SK-N-SH (cell line): Measurements from ENCODE around the gene TMEM151A. TPM values are rescaled to one million over a fixed set of nuclear protein-coding genes. Genes with fewer than 3 reads are reported as not detected.

Experiments used
- CTCF ChIA-PET: fragments of 300-600, 350-600 bp; formaldehyde crosslinking; extraction: SDS; loops from one replicate; lab custom pipeline; 2021; lab: Yijun Ruan, JAX
- POLR2A ChIA-PET: fragments of 350-600 bp; sonication (Branson Sonifier 250); formaldehyde crosslinking; extraction: SDS; loops from one replicate; lab custom pipeline; 2020; ENCODE audit warnings: antibody characterized with exemption, inconsistent platforms; lab: Yijun Ruan, JAX
- DNase-seq: peaks from one replicate; pipeline ENCODE4 v3.0.0; 2012
- H2AFZ ChIP-seq: fragments of 200-600 bp; sonication (generic); 2 replicates; pipeline ENCODE4 v1.8.1; 2016; ENCODE audit warnings: antibody characterized with exemption, mild to moderate bottlenecking, low read depth
- H3F3A ChIP-seq: fragments of 200-600 bp; sonication (generic); replicated peaks from 2 replicates; pipeline ENCODE3; 2016; ENCODE audit warnings: antibody characterized with exemption, mild to moderate bottlenecking; ENCODE audit not compliant: insufficient read depth
- H3K27ac ChIP-seq, 2 experiments: fragments of 200-500 bp in 1 of 2; fragments of 200-600 bp in 1 of 2; sonication (Bioruptor generic) in 1 of 2; sonication (generic), shearing (Covaris generic) in 1 of 2; 2 replicates each; pipeline versions ENCODE4 v1.5.1 to v1.6.1; 2014 to 2016; ENCODE audit warnings: low read depth in 2 of 2, inconsistent platforms in 1 of 2, low read length in 1 of 2, mild to moderate bottlenecking in 1 of 2, mixed read lengths in 1 of 2
- H3K27me3 ChIP-seq: fragments of 200-600 bp; sonication (generic), shearing (Covaris generic); 2 replicates; pipeline ENCODE4 v1.6.1; 2016; ENCODE audit warnings: mixed run types; ENCODE audit not compliant: insufficient read depth
- H3K36me3 ChIP-seq, 2 experiments: fragments of 200-500 bp in 1 of 2; fragments of 200-600 bp in 1 of 2; sonication (Bioruptor generic) in 1 of 2; sonication (generic) in 1 of 2; replicated peaks in 1 of 2; 2 replicates each; pipeline versions ENCODE3 to v1.5.1; 2014 to 2016; ENCODE audit warnings: low read length in 1 of 2, mild to moderate bottlenecking in 1 of 2; ENCODE audit not compliant: insufficient read depth in 2 of 2, control insufficient read depth in 1 of 2
- H3K4me1 ChIP-seq, 2 experiments: fragments of 200-500 bp in 1 of 2; fragments of 200-600 bp in 1 of 2; sonication (Bioruptor generic) in 1 of 2; sonication (generic), shearing (Covaris generic) in 1 of 2; 2 replicates each; pipeline versions ENCODE4 v1.5.1 to v1.6.1; 2014 to 2016; ENCODE audit warnings: low read depth in 1 of 2, low read length in 1 of 2, mixed run types in 1 of 2; ENCODE audit not compliant: insufficient read depth in 2 of 2, control insufficient read depth in 1 of 2
- H3K4me2 ChIP-seq: fragments of 200-600 bp; sonication (generic), shearing (Covaris generic); 2 replicates; pipeline ENCODE4 v1.6.1; 2017; ENCODE audit warnings: mixed run types
- H3K4me3 ChIP-seq, 2 experiments: fragments of 200-500 bp in 1 of 2; fragments of 200-600 bp in 1 of 2; sonication (Bioruptor generic) in 1 of 2; sonication (generic), shearing (Covaris generic) in 1 of 2; 2 replicates each; pipeline versions ENCODE4 v1.5.1 to v1.8.1; 2014 to 2016; ENCODE audit warnings: low read depth in 2 of 2, inconsistent platforms in 1 of 2, low read length in 1 of 2, mild to moderate bottlenecking in 1 of 2, mixed read lengths in 1 of 2, moderate library complexity in 1 of 2
- H3K79me2 ChIP-seq: fragments of 200-600 bp; sonication (generic); 2 replicates; pipeline ENCODE4 v1.8.1; 2017; ENCODE audit warnings: mild to moderate bottlenecking; ENCODE audit not compliant: insufficient read depth
- H3K9ac ChIP-seq: fragments of 200-600 bp; sonication (generic); 2 replicates; pipeline ENCODE4 v1.6.1; 2017; ENCODE audit warnings: mixed run types
- H3K9me2 ChIP-seq: fragments of 200-600 bp; sonication (generic); 2 replicates; pipeline ENCODE4 v1.6.1; 2017; ENCODE audit warnings: mixed run types
- H3K9me3 ChIP-seq: fragments of 200-600 bp; sonication (generic); 2 replicates; pipeline ENCODE4 v1.6.1; 2017; ENCODE audit warnings: mixed run types, mild to moderate bottlenecking, moderate library complexity
- H4K20me1 ChIP-seq: fragments of 200-600 bp; sonication (generic); 2 replicates; pipeline ENCODE4 v1.6.1; 2017; ENCODE audit warnings: mild to moderate bottlenecking, mixed run types; ENCODE audit not compliant: insufficient read depth
- CTCF ChIP-seq: fragments of 200-600 bp; sonication (generic); IDR thresholded peaks from 2 replicates; pipeline ENCODE4 v1.6.1; 2017; ENCODE audit warnings: antibody characterized with exemption, mild to moderate bottlenecking, moderate library complexity
- EP300 ChIP-seq, 2 experiments: IDR thresholded peaks; 2 replicates each; pipeline versions ENCODE4 v1.4.0 to v1.6.1; 2012; ENCODE audit warnings: borderline replicate concordance in 1 of 2, low read depth in 1 of 2, low read length in 1 of 2
- FOXM1 ChIP-seq: IDR thresholded peaks from 2 replicates; pipeline ENCODE4 v1.4.0; 2012; ENCODE audit warnings: low read depth, mild to moderate bottlenecking
- MEF2A ChIP-seq: IDR thresholded peaks from 2 replicates; pipeline ENCODE4 v1.4.0; 2012; ENCODE audit warnings: low read depth, borderline replicate concordance
- POLR2AphosphoS5 ChIP-seq: IDR thresholded peaks from 2 replicates; pipeline ENCODE4 v1.6.1; 2012; ENCODE audit warnings: low read depth, low read length
- RAD21 ChIP-seq: IDR thresholded peaks from 2 replicates; pipeline ENCODE4 v1.6.1; 2012; ENCODE audit warnings: mild to moderate bottlenecking, low read length
- RCOR1 ChIP-seq: fragments of 150-350 bp; IDR thresholded peaks from 2 replicates; pipeline ENCODE4 v1.6.1; 2017; ENCODE audit warnings: antibody characterized with exemption, low read length
- RFX5 ChIP-seq: IDR thresholded peaks from 2 replicates; pipeline ENCODE4 v1.6.1; 2012; ENCODE audit warnings: mild to moderate bottlenecking, improper control_type of control experiment, low read length
- RXRA ChIP-seq: IDR thresholded peaks from 2 replicates; pipeline ENCODE4 v1.4.0; 2012; ENCODE audit warnings: low read depth, mild to moderate bottlenecking, borderline replicate concordance
- SIN3A ChIP-seq: IDR thresholded peaks from 2 replicates; pipeline ENCODE4 v1.6.1; 2012; ENCODE audit warnings: low read depth, mild to moderate bottlenecking, low read length, moderate library complexity, borderline replicate concordance
- TEAD4 ChIP-seq: IDR thresholded peaks from 2 replicates; pipeline ENCODE4 v1.4.0; 2012; ENCODE audit warnings: mild to moderate bottlenecking, borderline replicate concordance; ENCODE audit not compliant: insufficient read depth
- YY1 ChIP-seq: IDR thresholded peaks from 2 replicates; pipeline ENCODE4 v1.4.0; 2012; ENCODE audit warnings: low read depth, mild to moderate bottlenecking
- ZBTB33 ChIP-seq: IDR thresholded peaks from 2 replicates; pipeline ENCODE4 v1.4.0; 2012; ENCODE audit warnings: low read depth, borderline replicate concordance
- WGBS: methylation state at CpG from one replicate; pipeline ENCODE4 v1.1.6; 2017; ENCODE audit warnings: low lambda C conversion rate; 5-methylcytosine and 5-hydroxymethylcytosine counted together
- polyA plus RNA-seq, 3 experiments: library from polyadenylated mRNA; depleted of rRNA; stranded (reverse); fragments of >200 nt; gene quantifications; 2 replicates each; pipeline ENCODE4 v1.2.3, GENCODE V29; 2012
- TF ChIP-seq, protein P1 (sequence below): IDR thresholded peaks from 2 replicates; pipeline ENCODE4 v1.4.0; 2012; ENCODE audit warnings: low read depth, borderline replicate concordance

TMEM151A gene
- polyA plus RNA-seq, 1 of the 3 experiments (the other 2 are of a cell fraction), result 0.35 TPM

DNA sequence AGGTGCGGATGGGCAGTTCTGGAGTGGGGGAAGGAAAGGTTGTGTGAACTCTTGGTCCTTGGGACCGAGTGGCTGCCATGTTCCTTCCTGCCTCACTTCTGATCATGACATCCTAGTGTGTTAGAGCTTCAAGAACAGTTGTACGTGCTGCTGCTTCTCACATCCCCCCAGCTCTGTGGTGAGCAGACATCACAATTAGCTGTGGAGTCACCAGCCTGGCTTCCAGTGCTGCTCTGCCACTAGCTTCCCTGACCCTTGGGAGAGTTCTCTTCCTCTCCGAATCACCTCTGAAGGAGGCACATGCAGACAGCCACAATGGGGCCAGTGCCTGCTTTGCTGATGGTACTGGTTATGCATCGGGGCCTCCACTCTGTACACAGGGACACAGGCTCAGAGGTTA lies 29.5 kb upstream of the TMEM151A start:
- Histone ChIP-seq H3K4me2 (no peak overlapping the region), H2AFZ (no peak overlapping the region), H4K20me1 (peaks cover 19% of the 10 kb centered on the region), H3F3A (peaks cover 19% of the 10 kb centered on the region), H3K9ac (no peak overlapping the region), H3K9me3 (no peaks in the 10 kb centered on the region), H3K9me2 (no peaks in the 10 kb centered on the region), H3K27ac (no peak overlapping the region), H3K4me1 (peaks cover 0 to 18% of the 10 kb centered on the region in 2 experiments; a peak in 2 of 4 replicates), H3K36me3 (peaks cover 24 to 63% of the 10 kb centered on the region in 2 experiments), H3K4me3 (no peak overlapping the region), H3K79me2 (peaks cover 26% of the 10 kb centered on the region), H3K27me3 (no peaks in the 10 kb centered on the region)
- ChIA-PET POLR2A (interaction anchor here (0.6 to 0.9 kb wide), 2 partner anchors 27 to 368 kb away, joined by 3 read pairs; partner anchors contain the start of gene YIF1A), CTCF (interaction anchor here (1.4 kb wide), 1 partner anchor 194 kb away, joined by 5 read pairs; no protein-coding TSS in a partner anchor)
- no peak for TF ChIP-seq MEF2A
- TF ChIP-seq RFX5, result no peak
- TF ChIP-seq FOXM1, result no peak
- TF ChIP-seq SIN3A, result no peak
- TF ChIP-seq RCOR1, result no peak
- TF ChIP-seq POLR2AphosphoS5, result no peak
- TF ChIP-seq CTCF, result no peak
- TF ChIP-seq, protein P1, sequence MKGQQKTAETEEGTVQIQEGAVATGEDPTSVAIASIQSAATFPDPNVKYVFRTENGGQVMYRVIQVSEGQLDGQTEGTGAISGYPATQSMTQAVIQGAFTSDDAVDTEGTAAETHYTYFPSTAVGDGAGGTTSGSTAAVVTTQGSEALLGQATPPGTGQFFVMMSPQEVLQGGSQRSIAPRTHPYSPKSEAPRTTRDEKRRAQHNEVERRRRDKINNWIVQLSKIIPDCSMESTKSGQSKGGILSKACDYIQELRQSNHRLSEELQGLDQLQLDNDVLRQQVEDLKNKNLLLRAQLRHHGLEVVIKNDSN, result no peak
- no peak for TF ChIP-seq RAD21
- no peak for TF ChIP-seq YY1
- no peak for TF ChIP-seq TEAD4
- TF ChIP-seq ZBTB33, result no peak
- TF ChIP-seq EP300 (IDR thresholded peaks at IDR 0.05; ENCODE audit: borderline replicate concordance in 1 of 2, low read depth in 1 of 2, low read length in 1 of 2), result no peak
- no peak for TF ChIP-seq RXRA
- DNase-seq, result no peak
- 92% methylated on average over 2 of the region's 5 CpGs for WGBS
